HG03103 (cell line): ENCODE measurements around the gene STUM.
A peak's percentile ranks its signal among the peaks of the same experiment; 100 is the strongest.
"Not testable (repeated sequence)": the region's sequence is repeated elsewhere in the genome, so short reads cannot be mapped to it uniquely, and the experiment has no call there.

ENCODE experiments used
- ATAC-seq: cut with Tn5 transposase; IDR thresholded peaks from one replicate; pipeline ENCODE4 v1.9.1; 2021; ENCODE audit warnings: low read depth; ENCODE audit not compliant: unreplicated experiment

STUM gene

DNA sequence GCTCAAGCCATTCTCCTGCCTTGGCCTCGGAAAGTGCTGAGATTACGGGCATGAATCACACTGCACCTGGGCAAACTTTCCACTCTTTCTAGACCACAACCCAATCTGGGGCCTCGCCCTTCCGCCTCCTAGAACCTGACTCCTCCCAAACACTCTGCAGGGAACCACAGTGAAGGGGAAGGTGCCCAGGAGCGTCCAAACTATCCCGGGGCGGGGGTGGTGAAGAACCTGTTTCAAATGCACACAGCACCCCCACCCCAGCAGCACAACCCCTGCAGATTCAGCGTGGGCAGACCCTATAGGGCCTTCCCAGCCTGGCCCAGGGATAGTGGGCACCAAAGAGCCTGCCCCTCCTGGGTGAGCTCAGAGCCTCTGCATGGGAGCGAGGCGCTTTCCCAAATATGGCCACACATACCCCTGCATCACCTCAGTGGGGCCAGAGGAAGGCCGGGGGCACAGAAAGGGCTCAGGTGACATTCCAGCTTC lies 86.9 kb downstream of the STUM start:
- no peak for ATAC-seq

DNA sequence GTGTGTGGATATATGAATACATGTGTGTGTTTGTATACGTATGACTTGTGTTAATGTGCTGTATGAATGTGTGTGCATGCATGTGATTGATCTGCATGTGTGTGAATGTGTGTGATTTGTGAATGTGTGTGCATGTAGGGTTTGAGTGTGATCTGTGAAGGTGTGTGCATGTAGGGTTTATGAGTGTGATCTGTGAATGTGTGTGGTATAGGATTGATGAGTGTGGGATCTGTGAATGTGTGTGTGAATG lies 88.2 kb downstream of the STUM start:
- ATAC-seq = no peak

DNA sequence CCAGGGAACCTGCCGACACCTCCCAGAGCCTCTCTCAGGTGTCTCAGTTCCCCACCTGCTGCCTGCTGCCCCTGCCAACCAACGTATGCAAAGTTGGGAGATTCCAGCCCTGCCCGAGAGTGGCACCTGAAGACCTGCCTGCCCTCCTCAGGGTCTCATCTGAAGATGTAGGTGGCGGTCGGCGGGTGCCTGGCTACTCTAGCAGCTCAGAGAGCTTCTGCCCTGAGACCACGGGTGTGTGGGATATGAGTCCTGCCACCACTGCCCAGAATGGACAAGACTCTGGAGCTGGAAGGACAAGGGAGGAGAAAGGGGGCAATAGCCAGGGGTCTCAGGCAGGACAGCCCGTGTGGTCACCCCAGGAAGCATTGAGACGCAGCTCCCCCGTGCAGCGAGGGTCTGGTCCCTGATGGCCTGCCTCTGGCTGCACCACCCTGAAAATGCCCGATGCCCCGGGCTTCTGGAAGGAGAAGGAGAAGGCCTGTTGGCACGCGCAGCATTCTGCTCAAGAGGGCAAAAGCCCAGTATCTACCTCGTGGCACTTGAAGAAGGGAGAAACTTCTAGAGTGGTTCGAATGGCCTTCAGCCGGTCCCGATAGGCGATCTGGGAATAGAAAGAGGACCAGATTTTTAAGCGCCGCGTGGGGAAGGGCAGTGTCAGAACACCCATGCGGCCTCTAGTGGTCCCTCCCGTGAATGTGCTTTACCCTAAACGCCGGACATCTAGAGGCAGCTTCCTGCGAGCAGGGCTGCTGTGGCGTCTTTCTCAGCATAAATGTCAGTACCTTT lies 88.8 kb downstream of the STUM start:
- ATAC-seq = no peak

DNA sequence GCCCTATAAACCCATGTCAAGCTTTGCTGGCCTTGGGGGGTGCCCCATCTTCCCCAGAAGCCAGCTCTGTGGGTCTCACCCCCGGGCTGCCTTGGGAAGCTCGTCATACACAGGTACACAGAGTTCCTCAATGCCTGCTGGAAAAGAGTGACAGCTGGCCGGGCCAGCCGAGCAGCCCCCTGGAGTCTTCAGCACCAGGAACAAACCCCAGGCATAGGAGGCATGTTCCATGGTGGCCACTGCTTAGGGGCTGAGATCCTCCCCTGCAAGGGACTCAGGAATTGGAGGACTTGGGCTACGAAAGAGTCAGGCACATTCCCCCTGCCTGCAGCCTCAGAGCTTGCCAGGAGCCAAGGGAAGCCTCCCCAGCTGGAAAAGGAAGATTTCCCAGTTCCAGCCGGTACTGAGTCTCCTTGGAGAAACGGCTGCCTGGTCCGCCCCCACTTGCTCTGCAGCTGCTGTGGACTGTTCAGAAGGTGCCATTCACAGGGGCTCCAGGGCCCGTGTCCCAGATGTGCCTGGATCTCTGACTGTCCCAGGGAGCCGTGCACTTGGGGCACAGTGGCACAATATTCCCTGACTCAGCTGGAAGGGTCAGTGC lies 89.5 kb downstream of the STUM start:
- ATAC-seq = no peak

DNA sequence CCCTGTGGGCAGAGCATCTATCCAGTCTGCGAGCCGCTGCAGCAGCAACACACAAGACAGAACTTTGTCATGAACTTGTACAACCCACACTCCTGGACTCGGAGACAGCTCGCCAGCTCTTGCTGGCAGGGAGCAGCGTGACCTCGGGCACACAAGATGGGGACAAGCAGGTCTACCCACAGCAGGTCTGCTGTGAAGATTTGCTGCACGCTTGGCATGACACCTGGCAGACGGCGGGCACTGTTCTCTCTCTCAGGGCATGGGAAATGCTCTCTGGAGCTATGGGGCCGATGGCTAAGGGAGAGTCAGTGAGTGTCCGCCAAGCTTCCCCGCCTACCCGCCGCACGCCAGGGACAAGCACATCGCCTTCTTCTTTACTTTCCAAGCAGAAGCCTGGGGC lies 90.0 kb downstream of the STUM start:
- no peak for ATAC-seq

DNA sequence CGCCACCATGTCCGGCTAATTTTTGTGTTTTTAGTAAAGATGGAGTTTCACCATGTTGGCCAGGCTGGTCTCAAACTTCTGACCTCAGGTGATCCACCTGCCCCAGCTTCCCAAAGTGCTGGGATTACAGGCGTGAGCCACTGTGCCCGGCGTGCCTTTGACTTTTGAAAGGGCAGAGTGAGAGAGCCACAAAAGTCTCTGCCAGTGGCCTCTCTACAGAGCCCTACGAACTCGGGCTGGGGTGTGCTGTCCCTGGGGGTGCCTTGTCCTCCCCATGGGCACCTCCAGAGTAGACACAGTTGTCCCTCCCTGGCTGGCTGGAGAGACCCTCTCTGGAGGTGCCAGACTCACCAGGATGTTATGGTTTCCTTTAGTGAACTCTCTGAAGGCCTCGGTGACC lies 90.6 kb downstream of the STUM start:
- ATAC-seq = not testable (repeated sequence)

DNA sequence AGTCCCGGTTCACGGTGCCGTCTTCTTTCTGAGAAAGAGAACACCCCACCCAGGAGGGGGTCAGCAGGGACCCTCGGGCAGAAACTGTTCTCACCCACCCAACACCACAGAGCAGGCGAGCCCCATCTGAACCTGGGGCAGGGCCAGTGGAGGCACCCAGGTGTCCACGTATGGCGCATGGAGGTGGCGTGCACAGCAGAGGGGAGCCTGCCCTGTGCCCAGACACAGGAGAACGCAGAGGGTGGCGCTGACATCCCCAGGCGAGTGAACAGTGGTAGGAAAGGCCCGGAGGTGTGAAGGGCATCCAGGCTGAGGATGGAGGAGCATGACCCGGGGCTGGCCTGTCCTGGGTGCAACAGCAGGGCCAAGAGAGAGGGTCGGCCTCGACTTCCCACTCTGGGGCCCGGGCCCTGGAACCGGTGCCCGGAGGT lies 91.1 kb downstream of the STUM start:
- no peak for ATAC-seq

DNA sequence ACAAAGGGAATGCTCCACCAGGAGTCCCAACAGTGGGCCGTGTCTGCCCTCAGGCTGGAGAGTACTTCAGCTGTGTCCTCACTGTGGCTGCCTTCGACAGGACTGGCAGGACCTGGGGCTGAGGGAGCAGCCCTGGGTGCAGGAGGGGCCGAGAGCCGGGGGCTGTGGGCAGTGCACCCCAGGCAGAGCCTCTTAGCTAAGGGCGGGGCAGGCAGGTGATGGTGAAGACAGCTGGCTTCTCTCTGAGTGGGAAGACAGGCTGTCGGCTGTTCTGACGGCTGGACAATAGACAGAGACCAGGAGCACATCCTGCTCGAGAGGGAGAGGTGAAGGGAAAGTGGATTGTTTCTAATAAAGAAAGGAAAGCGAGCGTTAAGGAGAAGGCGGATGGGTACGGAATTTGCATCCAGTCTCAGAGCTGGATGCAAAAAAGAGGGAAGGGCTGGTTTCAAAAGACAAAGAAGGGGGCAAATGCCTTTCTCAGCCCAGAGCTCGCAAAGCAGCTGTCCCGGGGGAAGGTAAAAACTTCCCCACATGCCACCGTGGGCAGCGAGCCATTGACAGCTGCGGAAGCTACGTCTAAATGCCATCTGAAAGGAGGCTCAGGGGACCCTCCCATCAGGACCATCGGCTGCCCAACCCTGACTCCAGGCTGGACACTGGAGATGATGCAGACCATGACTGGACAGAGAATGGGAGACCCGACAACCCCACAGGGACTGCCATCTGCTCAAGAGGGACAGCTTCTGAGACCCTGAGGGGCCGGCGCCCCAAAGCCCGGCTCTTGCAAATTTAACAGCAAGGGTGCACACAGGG lies 92.0 kb downstream of the STUM start:
- no peak for ATAC-seq

DNA sequence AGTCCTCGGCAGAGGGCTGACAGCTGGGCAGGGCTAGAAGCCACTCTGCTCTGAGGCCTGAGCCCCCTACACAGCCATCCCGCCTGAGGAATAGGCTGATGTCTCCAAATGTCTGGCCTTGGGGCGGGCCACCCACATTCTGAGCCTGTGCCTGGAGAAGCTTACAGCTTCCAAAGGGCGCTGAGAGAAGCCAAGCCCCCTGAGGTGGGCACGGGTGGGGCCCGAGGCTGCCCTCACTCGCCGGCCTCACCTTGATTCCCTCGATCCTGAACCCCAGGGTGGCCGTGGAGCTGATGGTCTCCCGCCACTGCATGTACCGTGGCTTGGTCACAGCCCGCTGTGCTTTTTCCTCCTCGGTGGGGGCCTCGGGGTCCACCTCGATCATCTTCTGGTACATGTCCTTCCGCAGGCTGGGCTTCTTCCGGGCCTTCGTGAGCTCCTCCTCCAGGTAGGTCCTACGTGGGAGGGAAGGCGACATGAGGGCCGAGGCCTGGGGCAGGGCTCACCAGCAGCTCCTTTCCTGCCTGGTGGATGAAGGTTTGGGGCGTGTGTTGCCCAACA lies 93.2 kb downstream of the STUM start:
- no peak for ATAC-seq

DNA sequence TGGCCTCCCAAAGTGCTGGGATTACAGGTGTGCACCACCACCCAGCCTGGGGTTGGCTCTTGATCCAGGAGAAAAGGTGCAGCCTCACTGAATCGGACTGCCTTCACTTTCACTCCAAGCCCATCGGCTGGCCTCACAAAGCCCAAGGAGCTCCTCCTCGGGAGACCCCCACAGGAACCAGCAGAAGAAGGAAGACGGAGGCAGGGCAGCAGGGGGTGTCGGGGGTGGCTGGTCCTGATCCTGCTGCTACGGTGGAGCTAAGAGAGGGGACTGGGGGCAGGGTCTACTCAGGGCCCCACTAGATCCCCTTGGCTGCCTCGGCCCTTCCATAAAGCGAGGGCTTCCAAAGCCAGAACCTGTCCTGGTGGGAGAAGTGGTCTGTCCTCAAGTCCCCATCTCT lies 93.9 kb downstream of the STUM start:
- ATAC-seq = no peak

DNA sequence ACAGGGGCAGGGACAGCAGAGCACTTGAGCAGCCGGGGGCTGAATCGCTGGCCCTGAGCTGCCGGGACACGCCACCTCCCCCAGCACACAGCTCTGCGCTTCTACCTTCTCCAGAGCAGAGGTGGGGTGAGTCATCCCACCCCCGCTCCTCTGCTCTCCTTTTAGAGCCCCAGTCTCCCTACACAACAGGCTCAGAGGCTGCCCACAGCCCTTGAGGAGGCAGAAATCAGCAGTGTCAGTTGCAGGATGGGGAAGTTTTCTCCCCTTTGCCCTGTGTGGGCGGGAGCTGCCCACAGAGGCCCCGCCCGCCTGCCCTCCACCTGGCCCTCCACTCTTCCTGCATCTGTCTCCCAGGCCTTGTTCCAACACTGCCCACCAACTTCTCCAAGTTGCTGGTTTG lies 94.6 kb downstream of the STUM start:
- ATAC-seq = peak; percentile 61

DNA sequence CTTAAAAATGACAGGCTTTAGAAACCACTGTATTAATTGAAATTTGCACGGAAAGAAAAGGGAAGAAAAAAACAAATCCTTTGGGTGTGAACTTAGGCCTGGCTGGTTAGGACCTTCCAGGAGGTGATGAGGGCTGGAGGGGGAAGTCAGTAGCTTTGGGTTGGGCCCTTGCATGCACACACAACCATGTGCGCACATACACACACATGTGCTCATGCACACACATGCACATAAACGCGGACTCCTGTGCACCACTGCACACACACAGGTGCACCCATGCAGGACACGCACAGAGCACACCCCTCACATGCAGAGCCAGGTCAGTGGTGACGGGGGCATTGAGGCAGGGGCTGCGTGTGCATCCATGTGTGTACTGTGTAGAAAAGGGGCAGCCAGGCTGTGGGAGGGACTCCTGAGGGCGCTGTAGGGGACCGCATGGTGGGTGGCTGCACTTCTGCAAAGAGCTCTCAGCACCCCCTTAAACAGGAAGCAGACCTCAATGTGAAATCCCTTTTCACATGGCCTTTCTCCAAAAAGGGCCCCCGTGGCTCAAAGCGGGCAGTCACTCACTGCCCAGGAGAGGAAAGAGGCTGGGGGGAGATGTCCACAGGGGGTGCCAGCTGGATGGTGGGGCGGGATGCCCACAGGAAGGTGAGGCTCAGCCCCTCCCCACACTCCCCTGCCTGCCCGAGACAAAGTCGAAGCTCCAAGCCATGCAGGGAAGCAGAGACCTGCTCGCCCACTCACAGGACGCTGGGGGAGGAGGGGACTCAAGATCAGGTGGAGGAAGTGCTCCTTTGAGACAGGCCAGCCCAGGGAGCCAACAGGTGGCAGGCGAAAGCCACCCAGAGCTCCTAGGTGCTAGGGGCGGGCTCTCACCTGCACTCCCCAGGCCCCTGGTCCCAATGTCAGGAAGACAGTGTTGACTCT lies 95.3 kb downstream of the STUM start:
- peak; percentile 43 for ATAC-seq

DNA sequence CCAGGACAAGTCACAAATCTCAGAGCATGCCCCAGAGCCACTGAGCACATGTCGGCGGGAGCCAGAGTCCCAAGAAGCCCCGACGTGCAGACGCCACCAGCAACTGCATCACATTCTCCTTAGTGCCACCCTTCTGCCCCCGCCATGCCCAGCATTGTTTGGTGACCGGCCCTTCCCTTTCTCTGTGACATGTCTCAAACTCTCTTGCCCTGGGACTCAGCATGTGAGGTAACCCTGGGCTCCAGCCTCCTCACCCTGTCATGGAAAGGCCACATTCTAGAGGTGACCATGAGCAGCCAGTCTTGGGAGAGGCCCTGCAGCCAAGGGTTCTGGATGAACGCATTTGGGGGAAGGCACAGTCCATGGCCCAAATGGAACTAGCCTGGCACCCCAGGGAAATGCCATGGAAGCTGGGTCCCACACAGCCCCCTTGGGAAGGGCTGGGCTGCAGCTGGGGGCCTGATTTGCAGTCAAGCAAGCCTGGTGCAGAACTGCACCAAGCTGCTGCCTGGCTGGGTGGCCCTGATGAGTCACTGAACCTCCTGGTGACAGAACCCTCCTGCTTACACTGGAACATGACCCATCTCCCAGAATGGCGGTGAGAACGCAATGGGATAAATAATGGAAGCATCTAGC lies 96.1 kb downstream of the STUM start:
- no peak for ATAC-seq

DNA sequence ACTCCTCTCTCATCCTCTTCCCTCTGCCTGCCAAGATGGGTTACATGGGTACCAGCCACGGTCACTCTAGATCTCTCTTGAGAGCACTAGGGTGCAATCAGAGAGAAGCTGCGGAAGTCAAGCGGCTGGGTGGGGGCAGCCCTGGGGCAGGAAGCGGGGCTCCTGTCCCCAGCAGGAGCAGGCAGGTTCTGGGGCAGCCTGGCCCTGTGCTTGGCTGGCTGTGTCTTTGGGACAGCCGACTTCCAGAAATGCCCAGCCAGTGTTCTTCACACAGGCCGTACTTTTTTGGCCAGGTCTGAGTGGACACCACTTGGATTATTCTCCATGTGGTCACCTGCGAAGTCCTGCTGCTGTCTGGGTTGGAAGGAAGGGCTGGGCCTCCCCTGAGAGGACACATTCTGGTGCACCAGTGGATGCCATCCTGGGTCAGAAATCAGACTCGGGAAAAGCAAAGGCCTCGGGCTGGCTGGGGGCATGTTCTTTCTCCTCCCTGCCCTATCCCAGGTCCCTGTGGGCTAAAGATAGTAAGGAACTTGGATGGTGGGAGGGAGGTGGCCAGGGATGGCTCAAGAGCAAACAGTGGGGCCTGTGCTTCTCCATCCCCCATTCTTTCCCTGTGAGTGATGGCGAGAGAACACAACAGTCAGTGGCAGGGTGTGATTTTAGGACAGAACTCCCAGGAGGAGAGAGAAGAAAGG lies 96.9 kb downstream of the STUM start:
- no peak for ATAC-seq

DNA sequence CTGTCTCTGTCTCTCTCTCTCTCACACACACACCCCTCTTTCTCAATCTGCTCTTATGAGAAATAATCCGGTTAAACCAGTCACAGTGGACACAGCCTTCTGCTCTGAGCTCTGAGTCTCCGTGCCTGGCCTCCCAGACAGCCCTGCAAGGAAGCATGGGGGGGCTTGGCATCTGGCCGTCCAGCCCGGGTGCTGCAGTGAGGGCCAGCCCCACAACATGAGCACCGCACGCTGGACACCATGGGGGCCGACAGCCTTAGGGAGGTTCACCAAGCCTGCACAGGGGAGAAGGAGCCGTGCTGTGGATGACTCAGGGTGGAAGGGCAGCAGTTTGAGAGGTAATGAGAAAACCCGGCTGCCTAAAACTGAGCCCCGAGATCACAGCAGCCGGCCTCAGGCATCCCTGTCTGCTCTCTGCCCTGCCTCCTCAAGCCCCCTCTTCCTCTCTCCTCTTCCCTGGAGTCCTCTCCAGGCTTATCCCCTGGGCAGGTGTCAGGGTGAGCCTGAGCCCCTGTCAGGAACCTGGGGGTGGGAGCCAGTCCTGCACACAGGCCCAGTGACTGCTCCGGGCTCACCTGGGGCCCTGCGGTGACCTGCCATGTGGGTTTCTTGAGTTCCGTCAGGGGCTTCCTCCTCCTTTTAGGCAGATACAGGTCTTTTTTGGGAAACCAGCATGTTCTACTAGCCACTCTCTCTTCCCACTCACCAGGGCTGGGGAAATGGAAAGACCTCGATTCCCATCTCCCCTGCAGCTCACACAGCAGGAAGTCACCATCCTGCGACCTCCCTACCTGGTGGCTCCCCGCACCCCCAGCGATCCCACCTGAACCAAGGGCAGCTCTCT lies 97.7 kb downstream of the STUM start:
- no peak for ATAC-seq

DNA sequence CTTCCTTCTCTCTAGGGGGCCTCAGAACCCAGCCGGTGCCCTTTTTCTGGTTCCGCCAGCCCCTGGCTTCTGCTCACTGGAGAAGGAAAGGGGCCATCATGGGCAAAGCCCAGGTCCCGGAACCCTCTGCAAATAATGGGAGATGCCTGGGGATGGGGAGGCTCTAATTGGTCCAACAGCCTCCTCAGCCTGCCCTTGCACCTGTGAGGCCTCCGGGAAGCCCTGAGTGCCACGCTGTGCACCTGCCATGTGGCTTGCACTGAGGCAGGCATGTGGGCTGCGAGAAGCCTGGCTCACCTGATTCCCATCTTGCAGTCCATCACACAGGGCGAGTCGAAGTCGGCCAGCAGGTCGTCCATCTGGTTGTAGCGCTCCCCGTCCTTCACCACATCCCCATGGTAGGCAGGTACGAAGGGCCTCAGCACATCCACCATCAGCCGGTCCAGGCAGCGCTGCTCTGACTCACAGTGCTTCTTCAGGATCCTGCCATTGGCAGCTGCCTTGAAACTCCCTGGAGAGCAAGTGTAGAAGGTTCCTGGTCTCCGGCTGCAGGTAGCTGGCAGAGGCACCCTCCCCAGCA lies 98.4 kb downstream of the STUM start:
- no peak for ATAC-seq

DNA sequence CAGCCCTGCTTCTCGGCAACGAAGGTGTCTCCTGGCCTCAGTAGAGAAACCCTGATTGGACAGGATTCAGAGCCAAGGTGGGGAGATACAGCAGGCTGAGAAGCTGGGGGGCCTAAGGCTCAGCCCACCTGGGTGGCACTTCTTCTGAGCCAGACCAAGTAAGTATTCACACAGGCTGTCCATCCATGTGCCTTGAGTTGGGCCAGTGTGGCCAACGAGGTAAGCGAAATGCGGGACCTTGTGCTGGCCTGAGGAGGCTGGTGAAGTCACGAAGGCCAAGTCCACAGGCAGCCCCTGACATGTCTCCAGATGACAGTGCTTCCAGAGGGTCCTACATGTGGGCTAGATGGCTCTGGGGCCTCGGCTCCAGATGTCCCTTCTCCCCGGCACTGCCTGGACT lies 99.2 kb downstream of the STUM start:
- ATAC-seq = no peak

DNA sequence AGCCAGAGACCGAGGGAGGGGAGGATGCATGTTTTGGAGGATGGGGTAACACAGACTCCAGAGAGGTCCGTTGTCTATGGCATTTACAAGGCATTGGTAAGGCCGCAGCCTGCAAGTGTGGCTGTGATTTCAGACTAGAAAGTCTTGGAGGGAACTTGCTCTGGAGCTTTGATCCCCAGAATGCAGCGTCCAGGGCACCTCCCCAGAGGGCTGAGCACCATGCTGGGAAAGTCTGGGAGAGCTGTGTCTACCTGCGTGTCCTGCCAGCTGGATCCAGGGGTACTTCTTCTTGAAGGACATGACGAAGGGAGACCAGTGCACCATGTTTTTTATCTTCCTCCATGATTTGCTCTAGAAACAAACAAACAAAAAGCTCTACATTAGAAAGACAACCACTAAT lies 99.9 kb downstream of the STUM start:
- ATAC-seq = no peak
